Cortex of kidney (tissue), 1 donor: ENCODE results near the gene KIRREL2.
"Not testable (repeated sequence)": the region's sequence is repeated elsewhere in the genome, so short reads cannot be mapped to it uniquely, and the experiment has no call there.

Experiments
- DNase-seq: peaks from one replicate; lab custom pipeline; 2025; lab: John Stamatoyannopoulos, UW

The KIRREL2 gene

GRCh38 chr19:35870124-35870736 is 13.5 kb downstream of the KIRREL2 start:
- not testable (repeated sequence) for DNase-seq

- DNase-seq, result no peak
Measured at GRCh38 chr19:35870798-35871197, 14.1 kb downstream of the KIRREL2 start.

- DNase-seq, result no peak
Measured at GRCh38 chr19:35871611-35872010, 14.9 kb downstream of the KIRREL2 start.

- no peak for DNase-seq
Measured at GRCh38 chr19:35872180-35872579, 15.5 kb downstream of the KIRREL2 start.

- DNase-seq, result no peak
Measured at GRCh38 chr19:35874392-35874930, 17.8 kb downstream of the KIRREL2 start.

GRCh38 chr19:35879068-35879467 is 22.4 kb downstream of the KIRREL2 start:
- DNase-seq, result no peak

GRCh38 chr19:35879770-35880317 is 23.1 kb downstream of the KIRREL2 start:
- DNase-seq, result no peak

- DNase-seq, result no peak
Measured at GRCh38 chr19:35882114-35882832, 25.6 kb downstream of the KIRREL2 start.

GRCh38 chr19:35883882-35884281 is 27.2 kb downstream of the KIRREL2 start:
- no peak for DNase-seq

- DNase-seq, result no peak
Measured at GRCh38 chr19:35885225-35885738, 28.6 kb downstream of the KIRREL2 start.

GRCh38 chr19:35885904-35886303 is 29.2 kb downstream of the KIRREL2 start:
- DNase-seq, result no peak

- DNase-seq, result no peak
Measured at GRCh38 chr19:35887197-35887596, 30.5 kb downstream of the KIRREL2 start.

- no peak for DNase-seq
Measured at GRCh38 chr19:35888398-35888797, 31.7 kb downstream of the KIRREL2 start.

- DNase-seq, result no peak
Measured at GRCh38 chr19:35889370-35890112, 32.8 kb downstream of the KIRREL2 start.

- no peak for DNase-seq
Measured at GRCh38 chr19:35890113-35890650, 33.5 kb downstream of the KIRREL2 start.

- DNase-seq, result not testable (repeated sequence)
Measured at GRCh38 chr19:35891819-35892218, 35.1 kb downstream of the KIRREL2 start.

- no peak for DNase-seq
Measured at GRCh38 chr19:35894342-35894741, 37.6 kb downstream of the KIRREL2 start.

- DNase-seq, result no peak
Measured at GRCh38 chr19:35895911-35896642, 39.4 kb downstream of the KIRREL2 start.

- no peak for DNase-seq
Measured at GRCh38 chr19:35896643-35897040, 39.9 kb downstream of the KIRREL2 start.

GRCh38 chr19:35897706-35898451 is 41.2 kb downstream of the KIRREL2 start:
- DNase-seq, result no peak

- DNase-seq, result no peak
Measured at GRCh38 chr19:35898499-35898809, 41.7 kb downstream of the KIRREL2 start.
